SK-N-SH treated with all-trans-retinoic acid at 6 μM for 48 hours (cell line): Measurements from ENCODE around the gene TBC1D9B.

ENCODE experiments used
- ARNTL ChIP-seq: fragments of 450-650 bp; formaldehyde crosslinking; IDR thresholded peaks from 2 replicates; pipeline ENCODE4 v1.5.0; 2020; ENCODE audit warnings: low read depth, mild to moderate bottlenecking, moderate library complexity, borderline replicate concordance
- BACH2 ChIP-seq: fragments of 250-450 bp; sonication (Bioruptor Pico); IDR thresholded peaks from 2 replicates; pipeline ENCODE4 v1.9.0; 2021; ENCODE audit warnings: mild to moderate bottlenecking, borderline replicate concordance
- GLIS3 ChIP-seq: fragments of 250-450 bp; sonication (Bioruptor Pico); IDR thresholded peaks from 2 replicates; pipeline ENCODE4 v1.5.0; 2020; ENCODE audit warnings: mild to moderate bottlenecking, moderate library complexity
- RARB ChIP-seq: fragments of 250-450 bp; sonication (Bioruptor Pico); IDR thresholded peaks from 2 replicates; pipeline ENCODE4 v1.8.0; 2021; ENCODE audit warnings: mild to moderate bottlenecking, moderate library complexity
- ZFP30 ChIP-seq: fragments of 450-650 bp; formaldehyde crosslinking; IDR thresholded peaks from 2 replicates; pipeline ENCODE4 v1.5.0; 2022; ENCODE audit warnings: mild to moderate bottlenecking, moderate library complexity
- ZNF565 ChIP-seq: fragments of 450-650 bp; formaldehyde crosslinking; conservative IDR thresholded peaks from 2 replicates; pipeline ENCODE4 v1.5.0; 2020; ENCODE audit warnings: low read depth, mild to moderate bottlenecking, moderate library complexity
- TF ChIP-seq, protein P1 (sequence below): fragments of 250-450 bp; sonication (Bioruptor Pico); IDR thresholded peaks from 2 replicates; pipeline ENCODE4 v1.5.0; 2020; ENCODE audit warnings: mild to moderate bottlenecking, moderate library complexity
- TF ChIP-seq, protein P2 (sequence below): fragments of 250-450 bp; sonication (Bioruptor Pico); IDR thresholded peaks from 2 replicates; pipeline ENCODE4 v1.8.0; 2020; ENCODE audit warnings: mild to moderate bottlenecking, moderate library complexity, borderline replicate concordance

DNA sequence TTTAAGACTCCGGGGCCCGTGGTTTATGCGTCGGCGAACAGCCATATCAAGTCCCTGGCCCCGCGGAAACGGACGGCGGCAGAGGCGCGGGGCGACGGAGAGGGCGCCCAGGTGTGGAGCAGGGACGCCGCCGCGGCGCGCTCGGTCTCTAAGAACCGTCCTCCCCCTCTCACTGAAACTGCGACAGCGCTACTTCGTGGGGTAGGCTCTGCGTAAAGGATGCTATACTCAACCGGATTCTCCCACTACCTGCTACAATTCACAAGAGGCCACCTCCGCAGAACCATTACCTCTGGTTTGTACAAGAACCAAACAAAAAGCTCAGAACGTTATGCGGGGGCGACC lies 49.5 kb downstream of the TBC1D9B start:
- TF ChIP-seq ZNF565 (CRISPR knock-in tag) (no peak), GLIS3 (CRISPR knock-in tag) (no peak), ZFP30 (CRISPR knock-in tag) (no peak), BACH2 (CRISPR knock-in tag) (no peak), ARNTL (CRISPR knock-in tag) (no peak), RARB (CRISPR knock-in tag) (no peak)
- TF ChIP-seq, protein P1, sequence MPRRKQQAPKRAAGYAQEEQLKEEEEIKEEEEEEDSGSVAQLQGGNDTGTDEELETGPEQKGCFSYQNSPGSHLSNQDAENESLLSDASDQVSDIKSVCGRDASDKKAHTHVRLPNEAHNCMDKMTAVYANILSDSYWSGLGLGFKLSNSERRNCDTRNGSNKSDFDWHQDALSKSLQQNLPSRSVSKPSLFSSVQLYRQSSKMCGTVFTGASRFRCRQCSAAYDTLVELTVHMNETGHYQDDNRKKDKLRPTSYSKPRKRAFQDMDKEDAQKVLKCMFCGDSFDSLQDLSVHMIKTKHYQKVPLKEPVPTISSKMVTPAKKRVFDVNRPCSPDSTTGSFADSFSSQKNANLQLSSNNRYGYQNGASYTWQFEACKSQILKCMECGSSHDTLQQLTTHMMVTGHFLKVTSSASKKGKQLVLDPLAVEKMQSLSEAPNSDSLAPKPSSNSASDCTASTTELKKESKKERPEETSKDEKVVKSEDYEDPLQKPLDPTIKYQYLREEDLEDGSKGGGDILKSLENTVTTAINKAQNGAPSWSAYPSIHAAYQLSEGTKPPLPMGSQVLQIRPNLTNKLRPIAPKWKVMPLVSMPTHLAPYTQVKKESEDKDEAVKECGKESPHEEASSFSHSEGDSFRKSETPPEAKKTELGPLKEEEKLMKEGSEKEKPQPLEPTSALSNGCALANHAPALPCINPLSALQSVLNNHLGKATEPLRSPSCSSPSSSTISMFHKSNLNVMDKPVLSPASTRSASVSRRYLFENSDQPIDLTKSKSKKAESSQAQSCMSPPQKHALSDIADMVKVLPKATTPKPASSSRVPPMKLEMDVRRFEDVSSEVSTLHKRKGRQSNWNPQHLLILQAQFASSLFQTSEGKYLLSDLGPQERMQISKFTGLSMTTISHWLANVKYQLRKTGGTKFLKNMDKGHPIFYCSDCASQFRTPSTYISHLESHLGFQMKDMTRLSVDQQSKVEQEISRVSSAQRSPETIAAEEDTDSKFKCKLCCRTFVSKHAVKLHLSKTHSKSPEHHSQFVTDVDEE (CRISPR knock-in tag): no peak
- TF ChIP-seq, protein P2, sequence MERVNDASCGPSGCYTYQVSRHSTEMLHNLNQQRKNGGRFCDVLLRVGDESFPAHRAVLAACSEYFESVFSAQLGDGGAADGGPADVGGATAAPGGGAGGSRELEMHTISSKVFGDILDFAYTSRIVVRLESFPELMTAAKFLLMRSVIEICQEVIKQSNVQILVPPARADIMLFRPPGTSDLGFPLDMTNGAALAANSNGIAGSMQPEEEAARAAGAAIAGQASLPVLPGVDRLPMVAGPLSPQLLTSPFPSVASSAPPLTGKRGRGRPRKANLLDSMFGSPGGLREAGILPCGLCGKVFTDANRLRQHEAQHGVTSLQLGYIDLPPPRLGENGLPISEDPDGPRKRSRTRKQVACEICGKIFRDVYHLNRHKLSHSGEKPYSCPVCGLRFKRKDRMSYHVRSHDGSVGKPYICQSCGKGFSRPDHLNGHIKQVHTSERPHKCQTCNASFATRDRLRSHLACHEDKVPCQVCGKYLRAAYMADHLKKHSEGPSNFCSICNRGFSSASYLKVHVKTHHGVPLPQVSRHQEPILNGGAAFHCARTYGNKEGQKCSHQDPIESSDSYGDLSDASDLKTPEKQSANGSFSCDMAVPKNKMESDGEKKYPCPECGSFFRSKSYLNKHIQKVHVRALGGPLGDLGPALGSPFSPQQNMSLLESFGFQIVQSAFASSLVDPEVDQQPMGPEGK (CRISPR knock-in tag): no peak
